H1 (cell line): ENCODE results near the gene PHF10. TPM values are rescaled to one million over a fixed set of nuclear protein-coding genes. Genes with fewer than 3 reads are reported as not detected.

Source experiments
- CTCF ChIA-PET: fragments of 300-600 bp; sonication (Branson Sonifier 250); formaldehyde crosslinking; loops from one replicate; lab custom pipeline; 2021; ENCODE audit not compliant: partially characterized antibody; lab: Charles Lee
- POLR2A ChIA-PET: fragments of 300-600 bp; sonication (Branson Sonifier 250); formaldehyde crosslinking; loops from one replicate; lab custom pipeline; 2021; ENCODE audit warnings: inconsistent platforms; ENCODE audit not compliant: partially characterized antibody; lab: Charles Lee
- DNase-seq, 2 experiments: peaks; one replicate each; pipeline versions ENCODE4 v3.0.0 to v3.0.0-alpha.2; 2010 to 2022; ENCODE audit warnings: low spot score in 2 of 2, low read depth in 1 of 2, mixed read lengths in 1 of 2
- FAIRE-seq: peaks from 2 replicates; lab custom pipeline; 2011; peaks lifted over from hg19 to GRCh38; lab: Jason Lieb, UNC
- H2AFZ ChIP-seq: 2 replicates; pipeline ENCODE4 v1.8.1; 2012; ENCODE audit warnings: low read length, inconsistent platforms
- H2AK5ac ChIP-seq: 2 replicates; pipeline ENCODE4 v1.6.1; 2013; ENCODE audit warnings: low read depth, low read length
- H2BK120ac ChIP-seq: replicated peaks from 2 replicates; pipeline ENCODE3; 2013; ENCODE audit warnings: low read depth, low read length, inconsistent platforms
- H2BK12ac ChIP-seq: 2 replicates; pipeline ENCODE4 v1.6.1; 2013; ENCODE audit warnings: low read depth, low read length
- H2BK15ac ChIP-seq: 2 replicates; pipeline ENCODE4 v1.6.1; 2013; ENCODE audit warnings: low read length
- H2BK20ac ChIP-seq: 2 replicates; pipeline ENCODE4 v1.6.1; 2013; ENCODE audit warnings: low read length
- H2BK5ac ChIP-seq: 2 replicates; pipeline ENCODE4 v1.6.1; 2013; ENCODE audit warnings: low read depth, low read length
- H3K14ac ChIP-seq: 2 replicates; pipeline ENCODE4 v1.6.1; 2013; ENCODE audit warnings: inconsistent platforms; ENCODE audit not compliant: insufficient read length
- H3K18ac ChIP-seq: 2 replicates; pipeline ENCODE4 v1.6.1; 2013; ENCODE audit warnings: low read length; ENCODE audit errors: extremely low read depth
- H3K23ac ChIP-seq: 2 replicates; pipeline ENCODE4 v1.6.1; 2013; ENCODE audit warnings: inconsistent platforms; ENCODE audit not compliant: insufficient read length
- H3K23me2 ChIP-seq: 2 replicates; pipeline ENCODE4 v1.6.1; 2013; ENCODE audit warnings: low read depth, low read length
- H3K27ac ChIP-seq: 2 replicates; pipeline ENCODE4 v1.6.1; 2011; ENCODE audit warnings: low read depth, low read length, inconsistent platforms
- H3K27me3 ChIP-seq, 4 experiments: replicated peaks in 1 of 4; 1 replicate in 1 of 4; 2 replicates in 3 of 4; pipeline versions ENCODE4 v1.6.1 to v1.8.1; 2011 to 2013; ENCODE audit warnings: low read length in 3 of 4, mild to moderate bottlenecking in 3 of 4, inconsistent platforms in 2 of 4, mixed read lengths in 2 of 4, moderate library complexity in 1 of 4; ENCODE audit not compliant: control insufficient read depth in 3 of 4, insufficient read depth in 3 of 4; ENCODE audit errors: extremely low read depth in 1 of 4
- H3K36me3 ChIP-seq, 4 experiments: 2 replicates each; pipeline versions ENCODE4 v1.6.1 to v1.8.1; 2011 to 2013; ENCODE audit warnings: mild to moderate bottlenecking in 4 of 4, low read length in 3 of 4, moderate library complexity in 2 of 4, control low read depth in 1 of 4, inconsistent platforms in 1 of 4; ENCODE audit not compliant: insufficient read depth in 4 of 4, control insufficient read depth in 2 of 4
- H3K4ac ChIP-seq: replicated peaks from 2 replicates; pipeline ENCODE3; 2013; ENCODE audit warnings: low read length, low read depth, mixed read lengths, inconsistent platforms; ENCODE audit not compliant: insufficient read length
- H3K4me1 ChIP-seq, 4 experiments: replicated peaks in 1 of 4; 1 replicate in 1 of 4; 2 replicates in 3 of 4; pipeline versions ENCODE4 v1.6.1 to v1.8.1; 2011 to 2013; ENCODE audit warnings: low read length in 3 of 4, inconsistent platforms in 2 of 4, mixed read lengths in 1 of 4; ENCODE audit not compliant: insufficient read depth in 4 of 4, control insufficient read depth in 3 of 4
- H3K4me2 ChIP-seq, 2 experiments: 2 replicates each; pipeline versions ENCODE4 v1.6.1 to v1.8.1; 2011 to 2013; ENCODE audit warnings: low read depth in 2 of 2, low read length in 2 of 2, control low read depth in 1 of 2, inconsistent platforms in 1 of 2, mild to moderate bottlenecking in 1 of 2; ENCODE audit not compliant: insufficient read depth in 1 of 2
- H3K4me3 ChIP-seq, 4 experiments: fragments of 200-600, 300-600 bp in 1 of 4; sonication (generic), shearing (Covaris generic), sonication (Bioruptor Twin) in 1 of 4; 2 replicates each; pipeline versions ENCODE4 v1.5.1 to v1.8.1; 2011 to 2016; ENCODE audit warnings: low read length in 4 of 4, low read depth in 3 of 4, control low read depth in 2 of 4, inconsistent platforms in 2 of 4, mild to moderate bottlenecking in 2 of 4, mixed read lengths in 1 of 4, moderate library complexity in 1 of 4; ENCODE audit not compliant: insufficient read depth in 2 of 4; ENCODE audit errors: extremely low read depth in 1 of 4
- H3K56ac ChIP-seq: replicated peaks from 2 replicates; pipeline ENCODE3; 2013; ENCODE audit warnings: low read depth, mild to moderate bottlenecking, mixed read lengths, low read length, inconsistent platforms; ENCODE audit not compliant: insufficient read length
- H3K79me1 ChIP-seq: 2 replicates; pipeline ENCODE4 v1.6.1; 2013; ENCODE audit warnings: low read depth, low read length, control low read depth
- H3K79me2 ChIP-seq, 2 experiments: 2 replicates each; pipeline versions ENCODE4 v1.6.1 to v1.8.1; 2012 to 2013; ENCODE audit warnings: low read length in 2 of 2, mild to moderate bottlenecking in 2 of 2, inconsistent platforms in 1 of 2; ENCODE audit not compliant: insufficient read depth in 2 of 2, control insufficient read depth in 1 of 2
- H3K9ac ChIP-seq, 4 experiments: replicated peaks in 1 of 4; 1 replicate in 1 of 4; 2 replicates in 3 of 4; pipeline versions ENCODE4 v1.6.1 to v1.8.1; 2011 to 2013; ENCODE audit warnings: low read depth in 3 of 4, low read length in 3 of 4, control low read depth in 2 of 4, mild to moderate bottlenecking in 2 of 4, moderate library complexity in 2 of 4, inconsistent platforms in 1 of 4; ENCODE audit errors: extremely low read depth in 1 of 4
- H3K9me3 ChIP-seq, 2 experiments: 2 replicates each; pipeline versions ENCODE4 v1.6.1 to v1.8.1; 2012 to 2013; ENCODE audit warnings: mild to moderate bottlenecking in 2 of 2, moderate library complexity in 2 of 2, control low read depth in 1 of 2, inconsistent platforms in 1 of 2, low read depth in 1 of 2, low read length in 1 of 2, mixed read lengths in 1 of 2; ENCODE audit not compliant: insufficient read depth in 2 of 2
- H4K20me1 ChIP-seq, 2 experiments: replicated peaks in 1 of 2; 2 replicates each; pipeline versions ENCODE3 to v1.8.1; 2011 to 2013; ENCODE audit warnings: inconsistent platforms in 2 of 2, low read length in 2 of 2, mild to moderate bottlenecking in 1 of 2; ENCODE audit not compliant: insufficient read depth in 2 of 2, control insufficient read depth in 1 of 2
- H4K5ac ChIP-seq: 2 replicates; pipeline ENCODE4 v1.6.1; 2013; ENCODE audit warnings: low read length, low read depth, mixed read lengths, inconsistent platforms; ENCODE audit not compliant: insufficient read length
- H4K8ac ChIP-seq: 2 replicates; pipeline ENCODE4 v1.8.0; 2013; ENCODE audit warnings: mild to moderate bottlenecking, moderate library complexity, low read length, inconsistent platforms; ENCODE audit not compliant: insufficient read depth; ENCODE audit errors: extremely low read depth
- H4K91ac ChIP-seq: replicated peaks from 2 replicates; pipeline ENCODE3; 2013; ENCODE audit warnings: low read length, mixed read lengths, inconsistent platforms; ENCODE audit not compliant: insufficient read length
- WGBS, 2 experiments: shearing (Covaris generic) in 1 of 2; methylation state at CpG; one replicate each; pipeline versions ENCODE4 v1.1.6 to v1.1.7; 2013 to 2015; ENCODE audit warnings: low lambda C conversion rate in 2 of 2, mixed read lengths in 2 of 2, inconsistent platforms in 1 of 2, low coverage in 1 of 2, missing lambda C conversion rate in 1 of 2; ENCODE audit not compliant: insufficient replicate concordance in 2 of 2, insufficient coverage in 1 of 2, insufficient read length in 1 of 2; ENCODE audit errors: extremely low coverage in 1 of 2, missing lambda C conversion rate in 1 of 2; 5-methylcytosine and 5-hydroxymethylcytosine counted together
- polyA plus RNA-seq, 7 experiments: library from polyadenylated mRNA; depleted of rRNA in 3 of 7; stranded (reverse) in 5 of 7; unstranded in 2 of 7; fragments of >200 nt in 5 of 7; fragments of 200-250 nt in 2 of 7; gene quantifications; 1 replicate in 5 of 7; 2 replicates in 1 of 7; 4 replicates in 1 of 7; pipeline versions ENCODE4 v1.2.1 to v1.2.3, GENCODE V29; 2011 to 2013; ENCODE audit warnings: missing spikeins in 2 of 7, mixed read lengths in 2 of 7
- total RNA-seq: library from RNA; stranded (reverse); fragmentation: NEBNext Ultra II Directional; extraction: Animal tissue kit (Norgen Biotek cat#: 25700); gene quantifications from 2 replicates; pipeline ENCODE4 v1.2.1, GENCODE V29; 2021

Gene PHF10
- total and polyA plus RNA-seq, 2 of the 8 experiments (the other 6 are each of a cell fraction or from before 2014, with no cell fraction given) = 15.6 to 51.1 TPM

DNA sequence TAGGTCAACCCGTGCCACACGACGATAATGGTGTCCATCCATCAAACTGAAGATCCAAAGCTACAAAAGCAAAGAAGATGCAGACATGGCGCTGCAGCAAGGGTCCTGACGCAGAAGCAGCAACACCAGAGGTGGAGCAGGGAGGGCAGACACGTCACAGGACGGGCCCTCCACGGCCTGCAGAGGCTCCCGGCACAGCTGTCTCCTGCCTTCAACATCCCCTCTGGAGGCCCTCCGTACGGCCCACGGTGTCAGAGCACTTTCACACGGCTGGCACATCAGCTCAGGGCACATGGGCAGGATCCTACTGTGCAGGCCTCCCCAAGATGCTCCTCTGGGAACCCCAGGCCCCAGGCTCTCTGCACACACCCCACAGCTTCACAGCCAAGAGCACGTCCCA, 60.1 kb downstream of the PHF10 start:
- ChIA-PET CTCF (interaction anchor here (0.6 kb wide), 1 partner anchor 19 kb away, joined by 3 read pairs; no protein-coding TSS in a partner anchor), POLR2A (interaction anchor here (0.6 kb wide), 1 partner anchor 65 kb away, joined by 4 read pairs; no protein-coding TSS in a partner anchor)
- no peak overlapping the region for H2BK15ac ChIP-seq
- H3K23me2 ChIP-seq = no peaks in the 10 kb centered on the region
- H3K56ac ChIP-seq = no peak overlapping the region
- H2AK5ac ChIP-seq = no peak overlapping the region
- no peak overlapping the region for H4K91ac ChIP-seq
- H4K20me1 ChIP-seq = peaks cover 9 to 17% of the 10 kb centered on the region in 2 experiments
- H3K27me3 ChIP-seq = no peaks in the 10 kb centered on the region
- WGBS, 2 experiments = 96% methylated on average over 14 of the region's 14 CpGs; no CpG with 5 or more reads in 1 of the 2 experiments
- H3K23ac ChIP-seq = no peak overlapping the region
- FAIRE-seq (no peak), DNase-seq (peak in 1 of 2 experiments; percentile 28)
- H2BK120ac ChIP-seq = no peak overlapping the region
- H3K4me2 ChIP-seq = no peak overlapping the region
- no peak overlapping the region for H3K18ac ChIP-seq
- no peaks in the 10 kb centered on the region for H3K9me3 ChIP-seq
- no peak overlapping the region for H2BK12ac ChIP-seq
- H3K79me1 ChIP-seq = peaks cover 3% of the 10 kb centered on the region
- H3K79me2 ChIP-seq = no peaks in the 10 kb centered on the region
- H4K8ac ChIP-seq = no peak overlapping the region; the same call in 1 of the 2 replicates
- no peak overlapping the region for H2BK20ac ChIP-seq
- no peak overlapping the region for H3K14ac ChIP-seq
- H2AFZ ChIP-seq = no peak overlapping the region
- H3K4me3 ChIP-seq = no peak overlapping the region
- no peak overlapping the region for H3K4ac ChIP-seq
- no peak overlapping the region for H3K27ac ChIP-seq
- no peak overlapping the region for H2BK5ac ChIP-seq
- no peaks in the 10 kb centered on the region for H3K4me1 ChIP-seq
- H4K5ac ChIP-seq = no peak overlapping the region
- H3K9ac ChIP-seq = no peak overlapping the region
- H3K36me3 ChIP-seq = peaks cover 11 to 64% (median 44%) of the 10 kb centered on the region in 4 experiments
